GM19468 (cell line): ENCODE data around the gene TTC33.
A peak's percentile ranks its signal among the peaks of the same experiment; 100 is the strongest.
"Not testable (repeated sequence)": the region's sequence is repeated elsewhere in the genome, so short reads cannot be mapped to it uniquely, and the experiment has no call there.

Experiments used
- ATAC-seq: cut with Tn5 transposase; IDR thresholded peaks from one replicate; pipeline ENCODE4 v1.9.1; 2021; ENCODE audit warnings: mild to moderate bottlenecking, moderate library complexity, moderate number of reproducible peaks; ENCODE audit not compliant: unreplicated experiment; ENCODE audit errors: extremely low read depth

TTC33 gene

GRCh38 chr5:40660751-40661150 lies 95.0 kb downstream of the TTC33 start:
- ATAC-seq = no peak

GRCh38 chr5:40656766-40657165 lies 99.0 kb downstream of the TTC33 start:
- no peak for ATAC-seq

GRCh38 chr5:40656091-40656490 lies 99.7 kb downstream of the TTC33 start:
- ATAC-seq = not testable (repeated sequence)

GRCh38 chr5:40655138-40655537 lies 100.6 kb downstream of the TTC33 start:
- ATAC-seq = no peak

- ATAC-seq = no peak
These were observed 101.3 kb downstream of the TTC33 start for GRCh38 chr5:40654377-40654991.

GRCh38 chr5:40653221-40654022 lies 102.3 kb downstream of the TTC33 start:
- peak; percentile 14 for ATAC-seq

- no peak for ATAC-seq
These were observed 103.1 kb downstream of the TTC33 start for GRCh38 chr5:40652441-40653220.

- no peak for ATAC-seq
These were observed 104.6 kb downstream of the TTC33 start for GRCh38 chr5:40651201-40651600.

GRCh38 chr5:40649463-40650030 lies 106.2 kb downstream of the TTC33 start:
- no peak for ATAC-seq

- ATAC-seq = no peak
These were observed 107.6 kb downstream of the TTC33 start for GRCh38 chr5:40648150-40648549.

GRCh38 chr5:40646266-40646665 lies 109.5 kb downstream of the TTC33 start:
- ATAC-seq = no peak

GRCh38 chr5:40639531-40639930 lies 116.2 kb downstream of the TTC33 start:
- ATAC-seq = not testable (repeated sequence)

GRCh38 chr5:40634593-40634992 lies 121.2 kb downstream of the TTC33 start:
- ATAC-seq = no peak

GRCh38 chr5:40634154-40634553 lies 121.6 kb downstream of the TTC33 start:
- ATAC-seq = no peak

- no peak for ATAC-seq
These were observed 124.5 kb downstream of the TTC33 start for GRCh38 chr5:40631236-40631635.

GRCh38 chr5:40630126-40630525 lies 125.6 kb downstream of the TTC33 start:
- ATAC-seq = no peak

GRCh38 chr5:40628407-40628806 lies 127.4 kb downstream of the TTC33 start:
- ATAC-seq = no peak

GRCh38 chr5:40627706-40628105 lies 128.1 kb downstream of the TTC33 start:
- ATAC-seq = no peak

- ATAC-seq = no peak
These were observed 129.0 kb downstream of the TTC33 start for GRCh38 chr5:40626801-40627200.

GRCh38 chr5:40623480-40624420 lies 132.0 kb downstream of the TTC33 start:
- no peak for ATAC-seq
